WI38 (cell line): ENCODE results near the gene ZNF57.
"Not testable (repeated sequence)": the region's sequence is repeated elsewhere in the genome, so short reads cannot be mapped to it uniquely, and the experiment has no call there.

Experiments
- H3K4me3 ChIP-seq: 2 replicates; pipeline ENCODE4 v1.5.1; 2011; ENCODE audit warnings: low read depth, mild to moderate bottlenecking, control low read depth, low read length
- CTCF ChIP-seq: IDR thresholded peaks from 2 replicates; pipeline ENCODE4 v1.5.1; 2012; ENCODE audit warnings: low read depth, mild to moderate bottlenecking, control low read depth, low read length

ZNF57 gene

GRCh38 chr19:2902590-2903218 is 2.0 kb downstream of the ZNF57 start:
- no peak for TF ChIP-seq CTCF
- H3K4me3 ChIP-seq: no peak overlapping the region

- H3K4me3 ChIP-seq: not testable (repeated sequence)
These were observed 2.6 kb downstream of the ZNF57 start for GRCh38 chr19:2903326-2903725.

DNA sequence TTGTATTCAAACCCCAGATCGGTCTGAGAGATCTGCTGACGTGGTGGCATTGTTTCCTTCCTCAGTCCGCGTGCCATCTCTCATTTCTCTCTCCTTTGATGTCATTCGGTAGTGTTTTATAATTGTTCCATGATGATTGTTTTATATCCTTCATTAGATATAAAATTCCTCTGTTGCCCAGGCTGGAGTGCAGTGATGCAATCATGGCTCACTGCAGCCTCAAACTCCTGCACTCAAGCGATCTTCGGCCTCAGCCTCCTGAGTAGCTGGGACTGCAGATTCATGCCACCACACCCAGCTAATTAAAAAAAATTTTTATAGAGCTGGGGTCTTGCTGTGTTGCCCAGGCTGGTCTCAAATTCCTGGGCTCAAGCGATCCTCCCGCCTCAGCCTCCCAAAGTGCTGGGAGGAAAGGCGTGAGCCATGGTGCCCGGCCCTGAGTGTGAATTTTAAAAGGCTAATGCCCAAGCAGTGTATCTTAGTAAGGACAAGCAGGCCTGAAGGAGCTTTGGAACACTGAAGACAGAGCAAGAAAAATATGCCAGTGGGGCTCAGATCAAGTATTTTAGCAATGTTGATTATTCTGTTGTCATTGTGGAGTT is 5.3 kb downstream of the ZNF57 start:
- no peak overlapping the region for H3K4me3 ChIP-seq
- TF ChIP-seq CTCF: no peak

GRCh38 chr19:2906631-2907195 is 6.0 kb downstream of the ZNF57 start:
- TF ChIP-seq CTCF: no peak
- no peak overlapping the region for H3K4me3 ChIP-seq

DNA sequence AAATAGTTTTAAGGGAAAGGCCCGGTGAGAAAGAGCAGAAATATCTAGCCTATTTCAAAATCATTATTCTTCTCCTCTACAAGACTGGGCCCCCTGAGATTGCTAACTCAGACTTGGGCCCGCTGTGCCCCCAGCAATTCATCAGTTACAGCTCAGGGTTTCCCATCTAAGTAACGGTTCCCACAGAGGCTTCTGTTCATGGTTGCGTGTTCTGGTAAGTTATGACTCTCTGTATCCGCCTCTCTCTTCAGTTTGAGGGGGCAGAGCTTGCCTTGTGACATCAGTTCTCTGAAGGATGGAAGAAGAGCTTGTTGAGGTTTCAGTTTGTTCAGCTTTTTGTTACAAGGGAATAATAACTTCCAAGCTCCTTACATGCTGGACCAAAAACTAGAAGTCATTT is 11.6 kb downstream of the ZNF57 start:
- no peak for TF ChIP-seq CTCF

DNA sequence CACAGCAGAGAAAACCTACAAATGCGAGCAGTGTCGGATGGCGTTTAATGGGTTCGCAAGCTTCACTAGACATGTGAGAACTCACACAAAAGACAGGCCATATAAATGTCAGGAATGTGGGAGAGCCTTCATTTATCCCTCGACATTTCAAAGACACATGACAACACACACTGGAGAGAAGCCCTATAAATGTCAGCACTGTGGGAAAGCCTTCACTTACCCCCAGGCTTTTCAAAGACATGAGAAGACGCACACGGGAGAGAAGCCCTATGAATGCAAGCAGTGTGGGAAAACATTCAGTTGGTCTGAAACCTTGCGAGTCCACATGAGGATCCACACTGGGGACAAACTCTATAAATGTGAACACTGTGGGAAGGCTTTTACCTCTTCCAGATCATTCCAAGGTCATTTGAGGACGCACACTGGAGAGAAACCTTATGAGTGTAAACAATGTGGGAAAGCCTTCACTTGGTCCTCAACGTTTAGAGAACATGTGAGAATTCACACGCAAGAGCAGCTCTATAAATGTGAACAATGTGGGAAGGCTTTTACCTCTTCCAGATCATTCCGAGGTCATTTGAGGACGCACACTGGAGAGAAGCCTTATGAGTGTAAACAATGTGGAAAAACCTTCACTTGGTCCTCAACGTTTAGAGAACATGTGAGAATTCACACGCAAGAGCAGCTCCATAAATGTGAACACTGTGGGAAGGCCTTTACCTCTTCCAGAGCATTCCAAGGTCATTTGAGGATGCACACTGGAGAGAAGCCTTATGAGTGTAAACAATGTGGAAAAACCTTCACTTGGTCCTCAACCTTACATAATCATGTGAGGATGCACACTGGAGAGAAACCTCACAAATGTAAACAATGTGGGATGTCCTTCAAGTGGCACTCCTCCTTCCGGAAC is 16.8 kb downstream of the ZNF57 start:
- TF ChIP-seq CTCF: no peak
- no peak overlapping the region for H3K4me3 ChIP-seq

More for the DNA sequence above, 11.6 kb downstream of the ZNF57 start:
- no peak overlapping the region for H3K4me3 ChIP-seq

DNA sequence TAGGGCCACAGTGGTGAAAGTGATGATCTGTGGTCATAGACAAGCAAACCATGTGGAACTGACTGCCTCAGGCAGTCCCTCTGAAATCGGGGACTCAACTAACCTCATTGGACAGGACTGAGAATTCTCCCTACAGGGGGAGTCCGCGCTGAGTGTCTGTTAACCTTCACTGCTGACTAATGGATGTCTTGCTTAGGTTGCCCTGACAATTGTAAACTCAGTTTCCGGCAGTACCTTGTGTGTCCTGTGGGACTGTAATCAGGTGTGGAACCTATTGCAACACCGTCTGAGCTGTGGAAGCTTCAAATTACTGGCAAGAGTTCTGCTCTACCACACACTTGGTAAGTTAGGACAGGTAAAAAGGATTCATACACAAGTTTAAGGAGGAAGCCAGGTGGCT is 22.3 kb downstream of the ZNF57 start:
- H3K4me3 ChIP-seq: no peak overlapping the region
- TF ChIP-seq CTCF: no peak
